Suprapubic skin (tissue), 4 donors: ENCODE measurements around the gene SPA17.

Experiments used
- EP300 ChIP-seq: sonication (generic); formaldehyde crosslinking; IDR thresholded peaks from one replicate; pipeline ENCODE4 v1.6.1; 2017; ENCODE audit warnings: antibody characterized with exemption
- POLR2A ChIP-seq, 2 donors: fragments of 450-650 bp; IDR thresholded peaks; one replicate each; pipeline ENCODE4 v1.6.1; 2017; ENCODE audit warnings: antibody characterized with exemption in 2 of 2, mild to moderate bottlenecking in 2 of 2, moderate library complexity in 2 of 2
- POLR2AphosphoS5 ChIP-seq, 3 donors: sonication (generic); formaldehyde crosslinking; IDR thresholded peaks; one replicate each; pipeline ENCODE4 v1.6.1; 2017; ENCODE audit warnings: antibody characterized with exemption in 3 of 3
- TF ChIP-seq, protein P1 (sequence below), 2 donors: fragments of 200-600 bp in 1 of 2; fragments of 450-650 bp in 1 of 2; sonication (generic) in 1 of 2; IDR thresholded peaks; one replicate each; pipeline ENCODE4 v1.5.1; 2016 to 2019; ENCODE audit warnings: antibody characterized with exemption in 2 of 2, mild to moderate bottlenecking in 1 of 2, moderate library complexity in 1 of 2

DNA sequence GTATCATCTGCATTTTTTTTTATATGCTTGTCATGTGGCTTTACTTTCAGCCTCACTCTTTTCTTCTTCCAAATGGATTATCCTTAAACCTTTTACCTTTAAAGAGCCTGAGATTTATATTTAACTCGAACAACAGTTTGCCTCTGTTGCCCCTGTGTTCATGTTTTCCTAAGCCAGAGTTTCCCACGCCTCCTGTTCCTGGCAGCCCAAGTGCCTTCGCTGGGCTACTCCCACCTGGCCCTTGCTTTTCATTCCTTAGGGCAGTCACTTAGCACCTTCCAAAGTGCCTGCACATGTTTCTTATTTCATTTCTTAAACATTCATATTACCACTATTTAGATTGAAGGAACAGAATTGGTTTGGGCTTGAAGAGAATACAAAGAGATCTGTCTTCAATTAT lies 37.8 kb upstream of the SPA17 start:
- TF ChIP-seq POLR2A (IDR thresholded peaks at IDR 0.05) (no peak), EP300 (no peak), POLR2AphosphoS5 (IDR thresholded peaks at IDR 0.05) (no peak)
- TF ChIP-seq, protein P1, sequence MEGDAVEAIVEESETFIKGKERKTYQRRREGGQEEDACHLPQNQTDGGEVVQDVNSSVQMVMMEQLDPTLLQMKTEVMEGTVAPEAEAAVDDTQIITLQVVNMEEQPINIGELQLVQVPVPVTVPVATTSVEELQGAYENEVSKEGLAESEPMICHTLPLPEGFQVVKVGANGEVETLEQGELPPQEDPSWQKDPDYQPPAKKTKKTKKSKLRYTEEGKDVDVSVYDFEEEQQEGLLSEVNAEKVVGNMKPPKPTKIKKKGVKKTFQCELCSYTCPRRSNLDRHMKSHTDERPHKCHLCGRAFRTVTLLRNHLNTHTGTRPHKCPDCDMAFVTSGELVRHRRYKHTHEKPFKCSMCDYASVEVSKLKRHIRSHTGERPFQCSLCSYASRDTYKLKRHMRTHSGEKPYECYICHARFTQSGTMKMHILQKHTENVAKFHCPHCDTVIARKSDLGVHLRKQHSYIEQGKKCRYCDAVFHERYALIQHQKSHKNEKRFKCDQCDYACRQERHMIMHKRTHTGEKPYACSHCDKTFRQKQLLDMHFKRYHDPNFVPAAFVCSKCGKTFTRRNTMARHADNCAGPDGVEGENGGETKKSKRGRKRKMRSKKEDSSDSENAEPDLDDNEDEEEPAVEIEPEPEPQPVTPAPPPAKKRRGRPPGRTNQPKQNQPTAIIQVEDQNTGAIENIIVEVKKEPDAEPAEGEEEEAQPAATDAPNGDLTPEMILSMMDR (IDR thresholded peaks at IDR 0.05) = no peak
